LoVo (cell line): Measurements from ENCODE around the gene BICC1.

ENCODE experiments used
- DNase-seq: peaks from one replicate; pipeline ENCODE4 v3.0.0-alpha.2; 2016; ENCODE audit warnings: low spot score

Gene BICC1

DNA sequence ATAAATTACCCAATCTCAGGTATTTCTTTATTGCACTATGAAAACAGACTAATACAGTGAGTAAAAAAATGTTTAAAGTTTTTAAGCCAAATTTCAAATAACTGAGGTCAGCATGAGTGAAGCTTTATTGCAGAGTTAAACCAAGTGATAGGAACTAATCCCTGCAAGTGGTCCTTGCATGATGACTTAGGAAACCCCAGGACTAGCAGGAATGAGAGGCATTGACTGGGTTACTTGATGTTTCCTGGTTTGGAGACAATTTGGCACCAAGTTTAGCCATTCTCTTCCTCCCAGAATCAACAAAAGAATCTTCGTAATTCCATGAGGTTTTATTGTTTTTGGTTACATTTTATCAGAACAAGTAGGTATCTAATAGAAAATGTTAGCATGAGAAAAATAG, 194.2 kb downstream of the BICC1 start:
- no peak for DNase-seq

DNA sequence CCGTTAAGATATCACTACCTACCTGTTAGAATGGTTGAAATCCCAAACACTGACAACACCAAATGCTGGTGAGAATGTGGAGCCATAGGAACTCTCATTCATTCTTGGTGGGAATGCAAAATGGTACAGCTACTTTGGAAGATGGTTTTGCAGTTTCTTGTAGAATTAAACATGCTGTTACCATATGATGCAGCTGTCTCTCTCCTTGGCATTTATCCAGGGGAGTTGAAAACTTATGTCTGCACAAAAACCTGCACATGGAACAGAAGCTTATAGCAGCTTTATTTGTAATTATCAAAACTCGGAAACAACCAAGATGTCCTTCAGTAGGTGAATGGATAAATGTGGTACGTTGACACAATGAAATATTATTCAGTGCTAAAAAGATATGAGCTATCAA, 199.5 kb downstream of the BICC1 start:
- no peak for DNase-seq

DNA sequence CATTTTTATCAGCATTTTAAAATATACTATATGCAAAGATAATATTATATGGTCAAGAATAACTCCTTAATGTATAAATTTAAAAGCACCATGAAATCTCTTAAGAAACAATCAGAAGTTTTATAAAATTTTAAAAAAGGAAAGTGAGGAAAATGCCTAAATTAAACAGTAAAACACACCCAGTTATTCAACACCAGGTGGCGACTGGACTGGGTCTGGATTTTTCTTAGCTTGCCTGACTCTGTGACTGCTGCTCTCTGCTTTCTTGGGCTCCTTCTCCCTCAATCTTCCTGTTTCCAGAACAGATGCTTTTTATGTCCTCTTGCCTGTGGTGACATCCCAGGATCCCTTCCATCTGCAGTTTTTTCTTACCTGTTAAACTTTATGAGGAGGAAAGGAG, 200.3 kb downstream of the BICC1 start:
- DNase-seq: no peak

DNA sequence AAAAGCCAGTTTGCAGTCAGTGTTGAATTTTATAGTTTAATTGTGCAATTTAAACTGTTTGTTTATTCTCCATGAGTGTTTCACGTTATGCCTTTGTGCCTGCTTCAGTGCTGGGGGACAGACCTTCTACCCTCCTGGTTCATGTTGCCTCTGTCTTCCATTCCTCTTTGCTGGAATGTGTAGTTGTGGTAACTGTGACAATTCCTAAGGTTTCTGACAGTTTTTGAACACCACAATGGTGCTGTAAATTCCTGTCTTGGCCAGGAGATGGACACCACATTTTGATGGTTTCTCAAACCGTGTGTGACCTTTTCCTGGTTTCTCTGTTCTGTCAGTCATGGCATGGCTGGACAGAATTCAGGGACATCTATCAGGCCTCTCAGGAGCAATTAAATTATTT, 201.7 kb downstream of the BICC1 start:
- no peak for DNase-seq

DNA sequence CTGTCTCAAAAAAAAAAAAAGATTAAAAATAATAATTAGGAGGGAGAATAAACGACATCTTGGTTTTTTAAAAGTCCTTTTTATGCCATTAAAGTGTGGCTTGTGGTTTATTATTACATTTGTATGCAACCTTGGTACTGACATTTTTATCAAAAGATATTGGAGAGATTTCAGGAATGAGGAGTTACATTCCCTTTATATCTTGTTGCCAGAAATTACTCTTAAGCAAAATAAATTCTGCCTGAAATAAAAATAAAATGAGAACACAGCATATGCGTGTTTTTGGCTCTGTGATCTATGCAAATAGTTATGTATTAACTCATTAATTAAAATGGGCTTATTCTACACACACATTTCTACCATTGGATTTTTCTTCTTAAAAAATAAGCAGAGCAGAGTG, 202.4 kb downstream of the BICC1 start:
- no peak for DNase-seq

GRCh38 chr10:58718596-58718995, 205.9 kb downstream of the BICC1 start:
- DNase-seq: no peak

DNA sequence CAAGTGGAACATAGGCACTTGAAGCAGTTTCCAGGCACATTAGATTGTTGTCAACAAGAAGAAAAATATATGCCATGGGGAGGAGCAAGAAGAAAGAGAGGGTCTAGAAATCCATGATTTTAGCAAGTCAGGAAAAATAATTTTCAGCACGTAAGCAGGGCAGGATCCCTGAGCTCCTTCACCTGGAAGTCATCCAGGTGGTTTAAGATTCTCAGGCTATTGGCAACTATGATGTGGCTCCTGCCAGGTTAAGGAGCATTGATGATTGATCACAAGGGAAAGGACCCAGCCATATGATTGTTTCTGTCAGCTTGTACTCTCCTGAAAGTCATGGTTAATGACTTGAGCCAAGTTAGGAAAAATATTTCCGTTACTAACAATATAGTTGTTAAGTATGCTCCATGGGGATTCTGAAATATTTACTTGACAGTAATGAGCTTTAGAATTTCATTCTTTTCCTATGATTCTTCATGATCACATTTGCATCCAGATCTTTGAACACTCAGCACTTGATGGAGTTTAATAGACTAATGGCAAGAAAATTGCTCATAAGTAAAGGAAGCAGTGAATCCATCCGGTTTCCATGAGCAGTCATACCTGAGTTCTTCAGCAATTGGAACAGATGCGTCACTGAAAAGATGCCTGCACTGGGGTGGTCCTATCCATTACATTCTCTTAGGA, 209.1 kb downstream of the BICC1 start:
- no peak for DNase-seq

DNA sequence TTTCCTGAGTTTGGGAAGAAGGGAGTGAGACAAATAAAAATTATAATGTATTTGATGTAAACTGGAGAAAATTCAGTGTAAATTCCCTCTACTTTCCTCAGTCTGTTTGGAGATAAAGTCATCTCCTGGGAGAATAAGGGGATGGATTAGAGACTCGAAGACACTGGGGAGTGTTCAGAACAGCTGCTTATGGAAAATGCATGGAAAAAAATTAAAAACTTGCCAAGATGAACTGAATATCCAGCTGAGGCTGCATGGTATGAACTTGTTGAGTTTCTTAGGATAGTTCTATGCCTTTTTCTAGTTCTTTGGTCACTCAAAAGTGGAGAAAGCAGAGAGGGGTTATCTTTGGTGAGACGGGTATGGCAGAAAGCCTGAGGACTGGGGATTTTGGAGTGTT, 210.5 kb downstream of the BICC1 start:
- no peak for DNase-seq

DNA sequence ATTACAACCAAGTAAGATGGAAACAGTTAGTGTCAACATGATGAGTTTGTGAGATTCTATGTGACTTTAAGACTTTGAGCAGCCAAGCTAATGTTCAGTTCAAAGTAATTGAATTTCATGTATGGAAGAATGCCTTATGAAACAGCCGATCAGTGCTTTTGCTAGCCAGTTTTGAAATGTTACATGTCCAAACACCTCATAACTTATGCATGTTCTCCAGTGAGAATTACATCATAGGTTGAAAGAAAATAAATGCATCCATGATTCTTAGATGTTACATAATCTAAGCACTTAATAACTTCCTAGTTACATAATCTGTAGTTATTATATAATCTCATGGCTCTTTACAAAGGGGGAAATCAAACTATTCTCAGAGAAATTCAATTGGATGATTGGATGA, 211.3 kb downstream of the BICC1 start:
- no peak for DNase-seq

DNA sequence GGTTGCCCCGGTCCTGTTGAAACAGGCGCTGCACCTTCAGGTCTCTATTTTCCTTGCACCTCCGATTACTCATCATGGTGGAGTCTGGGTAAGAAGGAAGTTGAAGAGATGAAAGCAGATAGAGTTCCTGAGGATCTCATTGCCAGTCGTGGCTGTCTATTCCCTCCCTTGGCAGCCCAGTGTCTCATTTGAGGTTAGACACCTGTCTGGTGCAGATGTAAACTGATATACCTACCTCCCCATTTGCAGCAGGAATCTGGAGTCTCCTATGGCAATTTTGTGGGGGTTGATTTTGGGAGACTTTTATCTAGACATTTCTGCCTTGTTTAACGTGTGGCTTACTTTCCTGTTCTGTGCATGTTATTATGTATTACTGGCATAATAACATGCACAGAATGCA, 212.1 kb downstream of the BICC1 start:
- DNase-seq: no peak

DNA sequence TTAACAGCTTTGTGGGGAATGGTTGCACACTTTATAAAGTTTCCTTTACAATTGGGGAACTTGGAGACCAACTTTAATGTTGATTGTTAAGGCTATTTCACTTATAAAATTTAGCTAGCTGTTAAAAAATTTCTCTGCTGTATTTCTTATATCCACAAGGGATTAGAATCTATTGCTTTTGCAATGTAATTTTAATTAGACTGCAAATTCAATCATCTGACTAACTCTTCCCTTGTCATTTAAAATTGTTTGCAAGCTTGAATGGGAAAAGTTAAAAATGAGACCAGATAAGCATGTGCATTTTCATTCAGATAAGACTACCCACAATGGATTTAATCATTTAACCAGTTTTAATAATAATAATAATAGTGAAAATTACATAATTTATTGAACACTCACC, 213.2 kb downstream of the BICC1 start:
- DNase-seq: no peak

- no peak for DNase-seq
Measured at GRCh38 chr10:58727633-58728032, 215.0 kb downstream of the BICC1 start.

DNA sequence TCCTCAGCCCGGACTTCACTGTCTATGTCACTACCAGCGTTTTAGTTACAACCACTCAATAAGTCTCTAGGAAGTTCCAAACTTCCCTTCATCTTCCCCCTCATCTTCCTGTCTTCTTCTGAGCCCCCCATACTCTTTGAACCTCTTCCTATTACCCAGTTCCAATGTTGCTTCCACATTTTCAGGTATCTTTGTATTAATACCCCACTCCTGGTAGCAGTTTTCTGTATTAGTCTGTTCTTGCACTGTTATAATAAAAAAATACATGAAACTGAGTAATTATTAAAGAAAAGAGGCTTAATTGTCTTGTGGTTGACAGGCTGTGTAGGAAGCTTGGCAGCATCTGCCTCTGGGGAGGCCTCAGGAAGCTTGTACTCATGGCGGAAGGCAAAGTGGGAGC, 218.6 kb downstream of the BICC1 start:
- no peak for DNase-seq

- DNase-seq: no peak
Measured at GRCh38 chr10:58733436-58733835, 220.8 kb downstream of the BICC1 start.

DNA sequence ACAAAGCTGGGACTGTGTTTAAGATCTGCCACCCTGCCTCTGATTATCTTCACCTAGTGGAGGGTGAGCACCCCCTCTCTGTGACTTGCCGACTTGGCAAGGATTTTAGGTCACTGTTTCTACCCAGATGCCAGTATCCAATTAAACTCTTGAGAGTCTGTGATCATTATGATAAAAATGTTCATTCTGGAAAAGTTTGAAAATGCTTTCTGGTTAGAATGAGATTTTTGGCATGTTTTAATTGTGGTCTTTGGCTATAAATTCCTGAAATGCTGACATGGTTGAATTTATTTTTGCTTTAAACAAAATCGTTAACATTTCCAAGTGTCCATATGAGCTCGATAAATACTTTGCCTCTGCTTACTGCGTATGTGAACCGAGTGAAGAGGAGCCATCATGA, 221.4 kb downstream of the BICC1 start:
- DNase-seq: no peak

GRCh38 chr10:58734664-58735063, 222.0 kb downstream of the BICC1 start:
- DNase-seq: no peak

- no peak for DNase-seq
Measured at GRCh38 chr10:58735087-58735486, 222.4 kb downstream of the BICC1 start.

GRCh38 chr10:58740620-58741369, 228.1 kb downstream of the BICC1 start:
- DNase-seq: no peak

DNA sequence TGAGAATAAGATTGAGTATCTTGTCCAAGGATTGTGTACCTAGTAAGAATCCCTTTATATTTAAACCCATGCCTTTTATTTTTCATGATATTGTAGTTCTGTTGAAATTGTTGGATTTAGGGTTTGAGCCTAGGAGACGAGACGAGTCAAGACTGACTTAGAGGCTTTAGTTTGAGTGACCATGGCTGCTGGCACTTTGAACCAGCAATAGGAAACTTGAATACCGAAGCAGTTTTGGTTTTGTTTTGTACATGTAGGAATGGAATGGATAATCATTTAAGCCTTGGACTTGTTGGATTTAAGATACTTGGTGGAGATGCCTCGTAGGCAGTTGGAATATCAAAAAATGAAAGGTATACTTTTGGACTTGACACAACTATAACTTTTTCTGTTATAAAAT, 229.0 kb downstream of the BICC1 start:
- DNase-seq: no peak

DNA sequence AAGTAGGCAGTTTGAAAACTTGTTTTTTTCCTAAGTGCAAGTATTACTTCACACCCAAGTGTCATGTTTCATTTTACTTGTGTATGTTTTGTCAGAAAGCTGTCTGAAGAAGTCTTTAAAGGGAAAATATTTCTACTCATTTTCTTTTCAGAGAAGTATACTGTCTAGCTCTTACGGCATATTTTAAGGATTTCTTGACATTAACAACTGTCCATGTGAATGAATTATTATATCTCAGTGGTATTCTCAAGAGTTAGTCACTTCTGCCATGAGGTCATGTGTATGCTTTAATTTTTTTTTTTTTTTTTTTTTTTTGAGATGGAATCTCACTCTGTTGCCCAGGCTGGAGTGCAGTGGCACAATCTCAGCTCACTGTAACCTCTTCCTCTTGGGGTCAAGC, 229.5 kb downstream of the BICC1 start:
- no peak for DNase-seq

DNA sequence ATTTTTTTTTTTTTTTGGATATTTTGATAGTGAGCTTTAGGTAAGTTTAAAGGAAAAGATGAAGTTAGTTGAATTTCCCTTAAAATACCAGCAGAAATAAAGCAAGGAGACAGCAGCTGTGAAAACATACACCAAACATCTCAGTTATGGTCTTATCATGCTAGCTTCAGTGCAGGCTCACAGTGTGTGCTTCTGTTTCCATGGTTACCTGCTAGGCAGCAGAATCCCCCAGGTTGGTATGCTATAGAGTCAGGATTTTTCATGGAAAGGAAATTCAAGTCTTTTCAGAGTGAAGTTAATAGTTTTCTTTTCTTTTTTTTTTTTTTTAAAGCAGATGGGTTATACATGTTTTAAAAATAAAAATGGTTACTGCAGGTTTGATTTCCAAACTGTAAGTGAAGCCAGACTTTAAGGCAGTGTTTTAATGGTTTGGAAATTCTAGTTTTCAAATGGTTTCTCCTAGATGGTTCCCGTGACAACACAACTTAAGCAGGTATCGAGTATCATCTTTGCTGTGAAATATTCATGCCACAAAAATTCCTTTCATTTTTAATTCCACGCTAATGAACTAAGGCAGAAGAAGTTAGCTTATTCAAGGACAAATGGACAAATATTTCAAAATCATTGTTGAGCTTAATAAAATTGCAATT, 230.9 kb downstream of the BICC1 start:
- no peak for DNase-seq

DNA sequence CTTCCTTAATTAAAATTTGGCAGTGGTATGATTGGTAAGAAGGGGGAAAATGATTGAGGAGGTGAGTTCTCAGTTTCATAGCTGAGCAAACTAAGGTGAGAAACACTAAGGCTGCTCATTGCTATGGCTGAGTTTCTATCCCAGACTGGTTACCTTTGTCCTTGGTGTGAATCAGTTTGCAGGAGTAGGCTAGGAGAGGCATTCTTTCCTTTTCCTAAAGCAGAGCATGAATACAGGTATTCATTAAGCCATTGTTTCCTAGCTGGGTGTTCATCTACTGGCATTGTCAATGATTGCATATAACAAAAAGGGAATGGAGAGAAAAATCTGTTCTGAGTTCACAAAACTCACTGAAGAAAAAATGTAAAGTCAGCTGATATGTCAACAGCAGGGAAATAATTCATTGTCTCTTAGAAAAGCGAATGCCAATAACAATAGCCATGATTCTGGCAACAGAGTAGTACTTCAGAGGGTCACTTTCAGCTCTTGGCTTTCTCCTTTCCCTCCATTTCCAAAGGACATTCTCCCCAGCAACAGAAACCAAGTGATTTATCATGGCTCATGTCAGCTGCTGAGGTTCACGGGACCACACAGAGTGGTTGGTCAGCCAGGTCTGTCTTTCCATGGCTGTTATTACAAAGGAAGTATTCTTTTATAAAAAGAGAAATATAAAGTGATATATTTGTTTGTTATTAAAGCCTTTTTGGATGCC, 234.0 kb downstream of the BICC1 start:
- no peak for DNase-seq

- DNase-seq: no peak
Measured at GRCh38 chr10:58747687-58748086, 235.0 kb downstream of the BICC1 start.
